ENCODE results near the gene FRMD4A. TPM values are rescaled to one million over a fixed set of nuclear protein-coding genes. Genes with fewer than 3 reads are reported as not detected.

The FRMD4A gene
- total and polyA plus RNA-seq, 2 of the 4 experiments (the other 2 are of a cell fraction): 30.3 to 68.8 TPM

GRCh38 chr10:13678101-13678843 is 652.5 kb downstream of the FRMD4A start:
- no peak overlapping the region for H2BK15ac ChIP-seq (ENCODE audit: low read depth, low read length)
- H2AFZ ChIP-seq (replicated peaks; ENCODE audit: low read length, poor library complexity): no peak overlapping the region
- no peak overlapping the region for H3K18ac ChIP-seq (ENCODE audit: low read depth, low read length)
- no peak overlapping the region for H3K4me3 ChIP-seq (ENCODE audit: insufficient read depth, low read depth, low read length)
- no peak overlapping the region for H2BK5ac ChIP-seq (ENCODE audit: low read depth, low read length, poor library complexity, severe bottlenecking)
- no peak overlapping the region for H3K23ac ChIP-seq (ENCODE audit: low read depth, low read length)
- H3K27ac ChIP-seq (ENCODE audit: insufficient read depth, low read length): no peak overlapping the region
- no peak overlapping the region for H3K14ac ChIP-seq (replicated peaks; ENCODE audit: low read depth, low read length)
- ATAC-seq (ENCODE audit: low read depth) (no peak), DNase-seq (no peak)
- no peak overlapping the region for H3K4ac ChIP-seq (ENCODE audit: low read depth, low read length)
- H3K56ac ChIP-seq (ENCODE audit: extremely low read depth, insufficient read depth, low read length): no peak overlapping the region
- H3K9ac ChIP-seq (ENCODE audit: low read depth, low read length): no peak overlapping the region
- BruUV-seq (replicated peaks): no TSS peak
- no peak overlapping the region for H2BK20ac ChIP-seq (ENCODE audit: low read depth, low read length)
- H4K20me1 ChIP-seq (ENCODE audit: insufficient read depth, low read length): peaks cover 3% of the 10 kb centered on the region; the same call in 1 of the 2 replicates
- peaks cover 32% of the 10 kb centered on the region for H3K36me3 ChIP-seq (ENCODE audit: control insufficient read depth, insufficient read depth, low read length)
- peaks cover 2% of the 10 kb centered on the region; the same call in 1 of the 2 replicates for H3K4me1 ChIP-seq (ENCODE audit: control insufficient read depth, insufficient read depth, low read length)
- no peak overlapping the region for H4K5ac ChIP-seq (ENCODE audit: low read depth, low read length)
- H3K9me1 ChIP-seq (ENCODE audit: insufficient read depth, low read length): peaks cover 14% of the 10 kb centered on the region
- H3K27me3 ChIP-seq (ENCODE audit: control insufficient read depth, insufficient read depth, low read length): no peaks in the 10 kb centered on the region
- CTCF ChIA-PET: no interaction called here
- peaks cover 23 to 64% of the 10 kb centered on the region in 2 experiments for H3K79me1 ChIP-seq (ENCODE audit: low read depth in 1 of 2, low read length in 2 of 2)
- in situ Hi-C loops (cut with MboI; ENCODE audit: low sequenced_read_pairs) (no loop called here), dilution Hi-C loops (cut with HindIII; ENCODE audit: low sequenced_read_pairs, unreplicated experiment) (no loop called here), intact Hi-C loops (cut with micrococcal nuclease) (no loop called here)
- H2BK120ac ChIP-seq (ENCODE audit: low read depth, low read length): no peak overlapping the region
- no peak overlapping the region for H4K8ac ChIP-seq (ENCODE audit: low read depth in 2 of 2, low read length in 2 of 2)
- no peak overlapping the region for H4K91ac ChIP-seq (ENCODE audit: insufficient read depth, low read depth, low read length)
- no peak overlapping the region for H3K4me2 ChIP-seq (ENCODE audit: low read depth, low read length)
- 100% methylated on average over 6 of the region's 13 CpGs; no CpG with 5 or more reads in 1 of the 2 experiments for WGBS, 2 experiments (ENCODE audit: extremely low coverage in 2 of 2, insufficient read length in 1 of 2)
- H3K9me3 ChIP-seq (ENCODE audit: control insufficient read depth, insufficient read depth, low read length): no peaks in the 10 kb centered on the region
- TF ChIP-seq MAZ (IDR thresholded peaks at IDR 0.05; ENCODE audit: borderline replicate concordance, low read depth, low read length) (no peak), MXI1 (IDR thresholded peaks at IDR 0.05; ENCODE audit: borderline replicate concordance, low read depth, low read length) (no peak), POLR2A (IDR thresholded peaks at IDR 0.05; ENCODE audit: low read depth, low read length) (no peak), NFE2L2 (IDR thresholded peaks at IDR 0.05; ENCODE audit: low read depth, low read length) (no peak), SMC3 (IDR thresholded peaks at IDR 0.05; ENCODE audit: low read depth, low read length) (no peak), BHLHE40 (IDR thresholded peaks at IDR 0.05; ENCODE audit: low read depth, low read length) (no peak), CEBPB (IDR thresholded peaks at IDR 0.05; ENCODE audit: low read depth, low read length) (no peak), CHD1 (IDR thresholded peaks at IDR 0.05; ENCODE audit: low read depth, low read length) (no peak), MAFK (IDR thresholded peaks at IDR 0.05; ENCODE audit: low read depth, low read length) (no peak), RCOR1 (IDR thresholded peaks at IDR 0.05; ENCODE audit: insufficient replicate concordance, low read length) (no peak), USF2 (IDR thresholded peaks at IDR 0.05; ENCODE audit: low read depth, low read length) (no peak), FOS (IDR thresholded peaks at IDR 0.05; ENCODE audit: low read depth, low read length) (no peak), CTCF (conservative IDR thresholded peaks at IDR 0.05; ENCODE audit: low read depth, low read length) (no peak), RAD21 (IDR thresholded peaks at IDR 0.05; ENCODE audit: low read length) (no peak), RFX5 (IDR thresholded peaks at IDR 0.05; ENCODE audit: low read depth, low read length) (no peak)
- TF ChIP-seq, protein P1, sequence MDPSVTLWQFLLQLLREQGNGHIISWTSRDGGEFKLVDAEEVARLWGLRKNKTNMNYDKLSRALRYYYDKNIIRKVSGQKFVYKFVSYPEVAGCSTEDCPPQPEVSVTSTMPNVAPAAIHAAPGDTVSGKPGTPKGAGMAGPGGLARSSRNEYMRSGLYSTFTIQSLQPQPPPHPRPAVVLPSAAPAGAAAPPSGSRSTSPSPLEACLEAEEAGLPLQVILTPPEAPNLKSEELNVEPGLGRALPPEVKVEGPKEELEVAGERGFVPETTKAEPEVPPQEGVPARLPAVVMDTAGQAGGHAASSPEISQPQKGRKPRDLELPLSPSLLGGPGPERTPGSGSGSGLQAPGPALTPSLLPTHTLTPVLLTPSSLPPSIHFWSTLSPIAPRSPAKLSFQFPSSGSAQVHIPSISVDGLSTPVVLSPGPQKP (IDR thresholded peaks at IDR 0.05; ENCODE audit: borderline replicate concordance, low read depth, low read length): no peak
- no peak overlapping the region for H2AK5ac ChIP-seq (ENCODE audit: low read depth, low read length)
- POLR2A ChIA-PET (ENCODE audit: unreplicated experiment): no interaction called here
- no peak overlapping the region for H2AK9ac ChIP-seq (replicated peaks; ENCODE audit: low read depth, low read length, poor library complexity)

All from IMR-90 (cell line).